ENCODE measurements around the gene NBPF14.
A peak's percentile ranks its signal among the peaks of the same experiment; 100 is the strongest.
"Not testable (repeated sequence)": the region's sequence is repeated elsewhere in the genome, so short reads cannot be mapped to it uniquely, and the experiment has no call there.

Gene NBPF14

GRCh38 chr1:148595911-148596310 is at the start of gene NBPF14:
Gene NBPF14 (minus strand): TSS chr1:148596011. CDS start chr1:148595717, 294 bp downstream.
- not testable (repeated sequence) for DNase-seq (ENCODE audit: low read depth in 2 of 3, low spot score in 2 of 3)

- DNase-seq (ENCODE audit: low read depth in 2 of 3, low spot score in 2 of 3) = not testable (repeated sequence)
These were observed 29.6 kb upstream of the NBPF14 start for GRCh38 chr1:148625451-148625850.

- DNase-seq (ENCODE audit: low read depth in 2 of 3, low spot score in 2 of 3) = not testable (repeated sequence)
These were observed 22.4 kb upstream of the NBPF14 start for GRCh38 chr1:148618216-148618615.

- not testable (repeated sequence) for DNase-seq (ENCODE audit: low read depth in 2 of 3, low spot score in 2 of 3)
These were observed 9.5 kb upstream of the NBPF14 start for GRCh38 chr1:148605266-148605665.

- not testable (repeated sequence) for DNase-seq (ENCODE audit: low read depth in 2 of 3, low spot score in 2 of 3)
These were observed 451 bp downstream of the NBPF14 start for GRCh38 chr1:148595360-148595759.

- DNase-seq (ENCODE audit: low read depth in 2 of 3, low spot score in 2 of 3) = not testable (repeated sequence)
These were observed 4.7 kb downstream of the NBPF14 start for GRCh38 chr1:148591098-148591497.

- not testable (repeated sequence) for DNase-seq (ENCODE audit: low read depth in 2 of 3, low spot score in 2 of 3)
These were observed 63.7 kb downstream of the NBPF14 start for GRCh38 chr1:148532158-148532557.

GRCh38 chr1:148529101-148529567 is 66.7 kb downstream of the NBPF14 start:
- DNase-seq (ENCODE audit: low read depth in 2 of 3, low spot score in 2 of 3) = peak; percentile 46 to 52 (median 48)

- DNase-seq (ENCODE audit: low read depth in 2 of 3, low spot score in 2 of 3) = not testable (repeated sequence)
These were observed 67.2 kb downstream of the NBPF14 start for GRCh38 chr1:148528591-148528990.

- DNase-seq (ENCODE audit: low read depth in 2 of 3, low spot score in 2 of 3) = not testable (repeated sequence)
These were observed 69.2 kb downstream of the NBPF14 start for GRCh38 chr1:148526587-148526986.

- DNase-seq (ENCODE audit: low read depth in 2 of 3, low spot score in 2 of 3) = not testable (repeated sequence)
These were observed 72.3 kb downstream of the NBPF14 start for GRCh38 chr1:148523205-148524144.

- DNase-seq (ENCODE audit: low read depth in 2 of 3, low spot score in 2 of 3) = peak; percentile 81 to 91 (median 86)
These were observed 73.1 kb downstream of the NBPF14 start for GRCh38 chr1:148522561-148523204.

- DNase-seq (ENCODE audit: low read depth in 2 of 3, low spot score in 2 of 3) = peak in 2 of 3 experiments; percentile 53 to 61
These were observed 73.7 kb downstream of the NBPF14 start for GRCh38 chr1:148522072-148522471.

GRCh38 chr1:148514310-148514709 is 81.5 kb downstream of the NBPF14 start:
- not testable (repeated sequence) for DNase-seq (ENCODE audit: low read depth in 2 of 3, low spot score in 2 of 3)

GRCh38 chr1:148512571-148513184 is 83.1 kb downstream of the NBPF14 start:
- not testable (repeated sequence) for DNase-seq (ENCODE audit: low read depth in 2 of 3, low spot score in 2 of 3)

GRCh38 chr1:148493933-148494332 is 101.9 kb downstream of the NBPF14 start:
- DNase-seq (ENCODE audit: low read depth in 2 of 3, low spot score in 2 of 3) = not testable (repeated sequence)

GRCh38 chr1:148483029-148483428 is 112.8 kb downstream of the NBPF14 start, which contains the start of gene PPIAL4G:
Gene PPIAL4G (minus strand): TSS chr1:148483302. CDS start chr1:148483252, 50 bp downstream.
- DNase-seq (ENCODE audit: low read depth in 2 of 3, low spot score in 2 of 3) = not testable (repeated sequence)

All from activated CD8-positive, alpha-beta memory T cell treated with anti-CD3 and anti-CD28 coated beads for 48 hours (primary cell).